ENCODE data around the gene ATP6AP2.

The ATP6AP2 gene

DNA sequence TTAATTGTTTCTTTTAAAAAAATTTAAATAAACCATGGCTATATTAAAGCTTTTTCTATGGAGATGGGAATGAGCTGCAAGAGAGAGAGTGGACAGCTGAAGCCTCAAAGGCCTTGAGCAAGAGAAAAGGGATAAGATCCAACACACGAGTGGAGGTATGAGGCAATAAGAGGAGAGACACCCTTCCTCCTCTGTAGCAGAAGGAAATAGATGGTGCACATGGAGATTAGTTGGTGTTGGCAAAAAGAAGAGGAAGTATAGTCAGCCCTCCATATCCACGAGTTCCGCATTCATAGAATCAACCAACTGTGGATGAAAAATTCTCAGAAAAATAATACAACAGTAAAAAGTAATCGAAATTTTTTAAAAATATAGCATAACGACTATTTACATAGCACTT is 63.4 kb downstream of the ATP6AP2 start:
- no peak for DNase-seq (ENCODE audit: low read depth, low spot score)

DNA sequence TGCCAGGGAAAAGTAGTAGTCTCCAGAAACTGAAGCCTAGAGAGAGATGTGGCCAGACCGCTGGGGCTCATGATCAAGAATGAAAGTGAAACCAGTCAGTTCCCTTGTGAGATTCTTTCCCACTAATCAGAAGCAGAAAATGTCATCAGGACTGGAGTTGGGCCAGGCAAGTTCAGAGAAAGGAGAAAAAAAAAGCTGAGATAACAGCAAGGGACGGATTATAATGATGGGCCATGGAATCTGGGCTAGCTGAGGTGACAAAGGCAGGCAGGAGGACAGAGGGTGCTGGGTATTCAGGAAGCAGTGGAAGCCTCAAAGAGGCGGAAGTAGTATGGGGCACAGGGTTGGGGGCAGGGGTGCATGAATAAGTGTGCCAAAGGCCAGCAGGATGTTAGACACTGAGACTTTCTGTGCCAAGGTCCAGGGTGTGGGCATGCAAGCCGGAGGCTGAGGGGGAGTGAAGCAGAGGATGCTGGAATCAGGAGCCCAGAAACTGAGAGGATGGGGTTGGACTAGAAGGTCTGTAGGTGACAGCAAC is 64.1 kb downstream of the ATP6AP2 start:
- DNase-seq (ENCODE audit: low read depth, low spot score), result no peak

DNA sequence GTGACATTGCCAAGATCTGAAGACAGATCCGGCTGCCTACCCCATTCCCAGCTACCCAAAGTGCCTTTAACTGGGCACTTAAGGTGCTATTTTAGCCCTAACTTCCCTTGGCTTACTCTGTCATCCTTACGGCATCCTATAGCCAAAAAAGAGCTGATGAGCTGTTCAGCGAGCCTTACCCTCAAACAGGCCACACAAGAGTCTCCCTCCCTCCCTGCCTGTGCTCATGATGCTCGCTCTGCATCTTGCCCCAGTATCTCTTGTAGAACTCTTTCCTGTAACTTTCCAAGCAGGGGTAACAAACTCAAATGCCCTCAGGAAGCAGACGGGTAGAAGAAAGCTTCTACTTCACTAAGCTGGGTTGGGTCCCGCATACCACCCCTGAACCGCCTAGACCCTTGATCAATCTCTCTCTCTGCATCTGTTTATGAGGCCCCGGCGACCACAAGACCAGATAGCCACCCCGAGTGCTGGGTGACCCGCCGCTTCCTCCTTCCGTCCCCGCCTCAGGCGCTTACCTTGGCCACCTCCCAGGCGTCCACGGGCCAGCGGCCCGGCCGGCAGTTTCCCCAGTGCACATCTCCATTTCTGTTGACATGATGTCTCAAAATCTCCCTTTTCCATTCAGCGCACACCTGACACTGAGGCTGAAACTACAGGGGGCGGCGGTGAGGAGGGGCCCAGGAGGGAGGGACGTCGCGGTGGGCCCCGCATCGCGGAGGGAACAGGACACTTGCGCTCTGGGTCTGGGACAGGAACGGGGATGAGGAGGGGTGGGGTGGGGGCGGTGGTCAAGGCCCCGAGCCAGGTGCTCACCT is 65.9 kb downstream of the ATP6AP2 start:
- no peak for DNase-seq (ENCODE audit: low read depth, low spot score)

DNA sequence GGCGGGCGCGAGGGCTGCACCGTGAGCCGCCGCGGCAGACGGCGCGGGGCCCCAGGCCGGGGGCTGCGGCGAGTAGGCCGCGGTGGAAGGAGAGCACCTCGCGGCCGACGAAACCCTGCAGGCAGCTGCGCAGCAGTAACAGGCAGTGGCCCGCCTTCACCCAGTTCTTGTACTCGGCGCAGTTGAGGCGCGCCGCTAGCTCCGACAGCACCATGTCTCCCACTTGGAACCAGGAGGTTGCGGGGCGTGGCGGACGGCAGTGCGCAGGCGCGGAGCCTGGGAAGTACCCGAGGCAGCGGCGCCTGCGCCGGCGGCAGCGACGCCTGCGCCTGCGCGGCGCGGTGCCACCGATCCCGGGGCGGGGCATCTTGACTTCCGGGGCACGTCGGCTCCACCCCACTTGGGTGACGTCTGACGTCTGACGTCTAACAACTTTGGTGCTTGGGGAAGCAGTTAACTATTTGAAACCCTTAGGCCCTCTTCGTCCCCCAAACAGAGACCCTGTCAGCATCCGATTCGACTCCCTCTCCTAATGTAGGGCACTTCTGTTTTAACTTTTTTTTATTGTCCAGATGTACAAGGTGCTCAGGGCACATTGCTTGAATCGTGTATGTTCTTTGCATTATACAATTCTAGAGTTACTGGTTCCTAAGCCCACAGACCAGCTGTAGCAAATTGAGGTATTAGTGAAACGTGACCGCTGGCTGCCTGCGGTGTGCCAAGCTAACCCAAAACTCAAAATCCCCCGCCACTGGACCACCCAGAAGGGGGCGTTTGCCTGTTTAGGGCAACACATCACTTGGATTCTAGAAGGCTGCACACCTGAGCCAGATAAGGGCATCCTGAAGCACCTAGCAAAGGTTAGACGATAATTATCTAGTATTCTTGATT is 66.8 kb downstream of the ATP6AP2 start, which contains the start of gene CXorf38:
TSS of gene CXorf38 (minus strand) at position 255 of the 891 bp plus-strand sequence. CDS start at position 214, 41 bp downstream.
- peak; percentile 77 for DNase-seq (ENCODE audit: low read depth, low spot score)

DNA sequence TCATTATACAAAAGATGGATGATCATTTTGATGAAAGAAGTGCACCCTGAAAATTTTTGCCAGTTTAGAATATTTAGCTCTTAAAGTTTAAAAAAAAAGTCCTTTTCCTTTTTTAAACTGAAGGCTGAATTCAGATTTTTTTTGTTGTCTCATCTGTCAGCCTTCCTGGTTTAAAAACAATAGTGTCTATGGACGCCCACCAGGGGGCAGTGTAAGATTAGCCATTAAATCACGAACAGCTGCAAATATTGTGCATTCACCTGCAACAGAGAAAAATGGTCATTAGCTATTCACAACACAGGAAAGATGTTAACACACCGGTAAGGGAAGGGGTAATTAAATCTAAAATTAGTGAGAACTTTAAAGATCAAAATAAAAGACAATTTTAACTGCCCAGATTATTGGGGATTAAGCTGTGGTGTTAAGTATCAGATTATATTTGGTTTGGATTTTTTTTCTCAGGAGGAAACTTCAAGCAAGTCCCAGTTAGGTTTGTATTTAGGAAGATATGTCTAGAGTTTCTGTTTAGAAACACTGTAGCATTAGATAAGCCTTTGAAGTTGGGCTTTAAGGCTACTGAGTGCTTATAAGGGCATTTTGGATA is 71.0 kb downstream of the ATP6AP2 start:
- peak; percentile 37 for DNase-seq (ENCODE audit: low read depth, low spot score)

DNA sequence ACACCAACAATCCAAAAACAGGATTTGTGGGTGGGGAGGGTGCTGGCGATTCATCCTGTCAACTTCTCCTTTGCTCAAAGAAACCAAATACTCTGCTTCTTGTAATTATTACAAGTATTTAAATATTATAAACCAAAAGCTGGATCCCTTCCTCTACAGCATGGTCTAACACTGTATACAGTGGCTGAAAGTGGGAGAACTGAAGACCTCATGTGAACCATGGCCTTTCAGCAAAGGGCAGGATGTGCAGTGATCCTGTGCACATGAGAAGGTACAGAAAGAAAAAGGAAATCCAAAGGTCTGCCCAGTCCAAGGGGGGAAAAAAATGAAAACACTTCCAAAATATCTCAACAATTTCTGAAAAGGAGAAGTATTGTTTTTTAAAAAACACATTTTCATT is 71.9 kb downstream of the ATP6AP2 start:
- DNase-seq (ENCODE audit: low read depth, low spot score), result no peak

DNA sequence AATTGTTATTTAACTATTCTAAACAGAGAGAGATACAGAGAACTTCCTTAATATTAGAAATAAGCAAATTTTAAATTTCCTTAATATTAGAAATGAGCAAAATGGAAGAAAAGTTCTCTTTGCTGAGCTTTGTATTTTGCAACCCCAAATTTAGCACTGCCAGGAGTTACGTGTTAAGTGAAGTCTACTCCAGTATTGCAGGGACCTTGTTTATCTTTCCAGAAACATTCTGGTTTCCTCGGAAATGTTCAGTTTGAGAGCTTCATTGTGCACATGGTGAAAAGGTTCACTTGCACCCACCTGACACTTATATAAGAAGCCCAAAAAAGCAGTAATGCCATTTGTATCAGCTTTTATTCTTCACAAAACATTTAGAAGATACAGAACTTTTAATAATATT is 72.8 kb downstream of the ATP6AP2 start:
- no peak for DNase-seq (ENCODE audit: low read depth, low spot score)
